Measurements from ENCODE around the gene MYCBPAP. TPM values are rescaled to one million over a fixed set of nuclear protein-coding genes. Genes with fewer than 3 reads are reported as not detected.
A peak's percentile ranks its signal among the peaks of the same experiment; 100 is the strongest.

MYCBPAP gene
- total RNA-seq, 4 donors from 2014 or later = 0.64 to 3.7 (median 2.7) TPM; not detected in 1

- Histone ChIP-seq H3K27me3 (peaks cover 48% of the 10 kb centered on the region), H3K4me1 (peaks cover 27 to 34% (median 32%) of the 10 kb centered on the region in 4 donors), H3K27ac (no peak overlapping the region), H3K4me3 (no peak overlapping the region), H3K9me3 (no peaks in the 10 kb centered on the region), H3K36me3 (peaks cover 0 to 6% (median 0%) of the 10 kb centered on the region in 4 donors)
- in situ Hi-C loops (cut with MboI; ENCODE audit: low pct_ligation_motif_present in 1 of 4, low pct_unique_long_range_greater_than_20kb in 1 of 4, low sequenced_read_pairs in 3 of 4) (loop anchor here in 1 of 4 donors (10.0 kb wide), 1 partner anchor 77 kb away; the partner anchor contains the start of gene ABCC3), intact Hi-C loops (cut with DNase I; ENCODE audit: low total_unique reads) (no loop called here)
- TF ChIP-seq POLR2AphosphoS5 (IDR thresholded peaks at IDR 0.05) = no peak
- TF ChIP-seq EP300 (IDR thresholded peaks at IDR 0.05; ENCODE audit: low read depth) = no peak
- no peak for TF ChIP-seq CTCF (IDR thresholded peaks at IDR 0.05)
- TF ChIP-seq POLR2A (IDR thresholded peaks at IDR 0.05) = no peak
- WGBS, 2 donors (ENCODE audit: low coverage in 1 of 2) = 95% methylated on average over 4 of the region's 4 CpGs; no CpG with 5 or more reads in 1 of the 2 donors
- DNase-seq = no peak
These were observed 49.4 kb downstream of the MYCBPAP start for GRCh38 chr17:50557630-50558029.

GRCh38 chr17:50558091-50558490 is 49.9 kb downstream of the MYCBPAP start:
- peaks cover 0 to 6% (median 0%) of the 10 kb centered on the region in 4 donors for H3K36me3 ChIP-seq
- intact Hi-C loops (cut with DNase I; ENCODE audit: low total_unique reads) = no loop called here
- TF ChIP-seq EP300 (IDR thresholded peaks at IDR 0.05; ENCODE audit: low read depth) (no peak), CTCF (IDR thresholded peaks at IDR 0.05) (no peak), POLR2A (IDR thresholded peaks at IDR 0.05) (no peak), POLR2AphosphoS5 (IDR thresholded peaks at IDR 0.05) (no peak)
- DNase-seq = no peak
- in situ Hi-C loops (cut with MboI; ENCODE audit: low pct_ligation_motif_present in 1 of 4, low pct_unique_long_range_greater_than_20kb in 1 of 4, low sequenced_read_pairs in 3 of 4) = loop anchor here in 1 of 4 donors (10.0 kb wide), 1 partner anchor 77 kb away; the partner anchor contains the start of gene ABCC3
- H3K27ac ChIP-seq = no peak overlapping the region
- H3K27me3 ChIP-seq = peaks cover 53% of the 10 kb centered on the region
- peaks cover 27 to 34% (median 32%) of the 10 kb centered on the region in 4 donors for H3K4me1 ChIP-seq
- H3K4me3 ChIP-seq = no peak overlapping the region
- WGBS, 2 donors (ENCODE audit: low coverage in 1 of 2) = 29 to 75% methylated on average over 1 to 4 of the region's 4 CpGs
- H3K9me3 ChIP-seq = no peaks in the 10 kb centered on the region

GRCh38 chr17:50558581-50558940 is 50.3 kb downstream of the MYCBPAP start:
- no peaks in the 10 kb centered on the region for H3K9me3 ChIP-seq
- H3K4me3 ChIP-seq = peak overlapping the region in 1 of 4 donors; percentile 56
- intact Hi-C loops (cut with DNase I; ENCODE audit: low total_unique reads) = no loop called here
- H3K27me3 ChIP-seq = peaks cover 58% of the 10 kb centered on the region
- 28% methylated on average over 18 of the region's 18 CpGs; no CpG with 5 or more reads in 1 of the 2 donors for WGBS, 2 donors (ENCODE audit: low coverage in 1 of 2)
- in situ Hi-C loops (cut with MboI; ENCODE audit: low pct_ligation_motif_present in 1 of 4, low pct_unique_long_range_greater_than_20kb in 1 of 4, low sequenced_read_pairs in 3 of 4) = loop anchor here in 1 of 4 donors (10.0 kb wide), 1 partner anchor 76 kb away; the partner anchor contains the start of gene ABCC3
- no peak overlapping the region for H3K27ac ChIP-seq
- no peak for TF ChIP-seq EP300 (IDR thresholded peaks at IDR 0.05; ENCODE audit: low read depth)
- no peak for TF ChIP-seq POLR2AphosphoS5 (IDR thresholded peaks at IDR 0.05)
- no peak for TF ChIP-seq POLR2A (IDR thresholded peaks at IDR 0.05)
- TF ChIP-seq CTCF (IDR thresholded peaks at IDR 0.05) = no peak
- peaks cover 0 to 6% (median 0%) of the 10 kb centered on the region in 4 donors for H3K36me3 ChIP-seq
- no peak for DNase-seq
- peaks cover 27 to 34% (median 32%) of the 10 kb centered on the region in 4 donors for H3K4me1 ChIP-seq

- DNase-seq = no peak
- 3 to 20% methylated on average over 1 to 54 of the region's 55 CpGs for WGBS, 2 donors (ENCODE audit: low coverage in 1 of 2)
- intact Hi-C loops (cut with DNase I; ENCODE audit: low total_unique reads) = no loop called here
These were observed 50.8 kb downstream of the MYCBPAP start for GRCh38 chr17:50558941-50559614.

More at GRCh38 chr17:50558941-50559614, 50.8 kb downstream of the MYCBPAP start:
- in situ Hi-C loops (cut with MboI; ENCODE audit: low pct_ligation_motif_present in 1 of 4, low pct_unique_long_range_greater_than_20kb in 1 of 4, low sequenced_read_pairs in 3 of 4) = loop anchor here in 1 of 4 donors (10.0 kb wide), 1 partner anchor 76 kb away; the partner anchor contains the start of gene ABCC3
- Histone ChIP-seq H3K4me3 (peak overlapping the region in 2 of 4 donors; percentile 51 to 56), H3K4me1 (peaks cover 27 to 34% (median 32%) of the 10 kb centered on the region in 4 donors), H3K27me3 (peaks cover 62% of the 10 kb centered on the region), H3K36me3 (peaks cover 0 to 6% (median 0%) of the 10 kb centered on the region in 4 donors), H3K27ac (peak overlapping the region in 1 of 4 donors; percentile 15), H3K9me3 (no peaks in the 10 kb centered on the region)
- TF ChIP-seq EP300 (IDR thresholded peaks at IDR 0.05; ENCODE audit: low read depth) (no peak), CTCF (IDR thresholded peaks at IDR 0.05) (no peak), POLR2AphosphoS5 (IDR thresholded peaks at IDR 0.05) (no peak), POLR2A (IDR thresholded peaks at IDR 0.05) (no peak)

Measured in transverse colon (tissue), 4 donors.